HEK293T (cell line): ENCODE measurements around the gene MPLKIP.

Source experiments
- BHLHE40 ChIP-seq: fragments of 450-650 bp; IDR thresholded peaks from 2 replicates; pipeline ENCODE4 v1.6.1; 2016; ENCODE audit warnings: mild to moderate bottlenecking, moderate library complexity, borderline replicate concordance
- ELF4 ChIP-seq: fragments of 450-650 bp; IDR thresholded peaks from 2 replicates; pipeline ENCODE4 v1.6.1; 2017; ENCODE audit warnings: antibody characterized with exemption
- FOXK2 ChIP-seq: fragments of 450-650 bp; IDR thresholded peaks from 2 replicates; pipeline ENCODE4 v1.6.1; 2016; ENCODE audit warnings: mild to moderate bottlenecking
- FOXM1 ChIP-seq: fragments of 450-650 bp; IDR thresholded peaks from 2 replicates; pipeline ENCODE4 v1.6.1; 2017; ENCODE audit warnings: mild to moderate bottlenecking, borderline replicate concordance
- HDGF ChIP-seq: fragments of 450-650 bp; IDR thresholded peaks from 2 replicates; pipeline ENCODE4 v1.6.1; 2017; ENCODE audit warnings: antibody characterized with exemption, borderline replicate concordance
- LEF1 ChIP-seq: fragments of 450-650 bp; IDR thresholded peaks from 2 replicates; pipeline ENCODE4 v1.6.1; 2017; ENCODE audit warnings: mild to moderate bottlenecking, borderline replicate concordance
- SP1 ChIP-seq: fragments of 450-650 bp; IDR thresholded peaks from 2 replicates; pipeline ENCODE4 v1.6.1; 2017
- SUZ12 ChIP-seq: fragments of 450-650 bp; IDR thresholded peaks from 2 replicates; pipeline ENCODE4 v1.6.1; 2016; ENCODE audit warnings: mild to moderate bottlenecking
- ZNF384 ChIP-seq: fragments of 450-650 bp; IDR thresholded peaks from 2 replicates; pipeline ENCODE4 v1.6.1; 2016
- TF ChIP-seq, protein P1 (sequence below): fragments of 450-650 bp; IDR thresholded peaks from 2 replicates; pipeline ENCODE4 v1.6.1; 2016

DNA sequence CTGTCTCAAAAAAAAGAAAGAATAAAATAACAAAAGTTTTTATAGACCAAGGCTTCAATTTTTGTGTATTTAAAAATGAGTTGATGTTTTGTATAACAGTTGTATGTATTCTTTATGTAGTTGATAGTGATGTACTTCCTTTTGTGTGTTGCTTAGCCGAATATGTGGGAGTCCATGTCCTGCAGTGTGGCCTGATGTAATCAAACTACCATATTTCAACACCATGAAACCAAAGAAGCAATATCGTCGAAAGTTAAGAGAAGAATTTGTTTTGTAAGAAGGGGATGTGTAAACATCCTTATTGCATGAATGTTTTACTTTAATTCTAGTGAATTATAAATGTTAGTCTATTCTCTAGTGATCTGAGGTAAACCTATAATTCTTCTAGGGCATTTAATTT, 56.6 kb downstream of the MPLKIP start:
- no peak for TF ChIP-seq ZNF384
- TF ChIP-seq FOXM1, result no peak
- no peak for TF ChIP-seq SUZ12
- TF ChIP-seq ELF4, result no peak
- no peak for TF ChIP-seq SP1
- TF ChIP-seq HDGF, result no peak
- no peak for TF ChIP-seq BHLHE40
- TF ChIP-seq, protein P1, sequence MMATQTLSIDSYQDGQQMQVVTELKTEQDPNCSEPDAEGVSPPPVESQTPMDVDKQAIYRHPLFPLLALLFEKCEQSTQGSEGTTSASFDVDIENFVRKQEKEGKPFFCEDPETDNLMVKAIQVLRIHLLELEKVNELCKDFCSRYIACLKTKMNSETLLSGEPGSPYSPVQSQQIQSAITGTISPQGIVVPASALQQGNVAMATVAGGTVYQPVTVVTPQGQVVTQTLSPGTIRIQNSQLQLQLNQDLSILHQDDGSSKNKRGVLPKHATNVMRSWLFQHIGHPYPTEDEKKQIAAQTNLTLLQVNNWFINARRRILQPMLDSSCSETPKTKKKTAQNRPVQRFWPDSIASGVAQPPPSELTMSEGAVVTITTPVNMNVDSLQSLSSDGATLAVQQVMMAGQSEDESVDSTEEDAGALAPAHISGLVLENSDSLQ, result no peak
- no peak for TF ChIP-seq FOXK2
- no peak for TF ChIP-seq LEF1
